Amygdala (tissue), 56 donors: ENCODE data around the gene CYP2D6.

Experiments
- DNase-seq, 56 donors: peaks; one replicate each; lab custom pipeline; 2025; lab: John Stamatoyannopoulos, UW

The CYP2D6 gene

GRCh38 chr22:42090596-42091454 lies 39.8 kb downstream of the CYP2D6 start, which contains the start of gene NDUFA6:
NDUFA6 (minus strand) TSS chr22:42090772; CDS start chr22:42090744, 28 bp downstream.
- peak; percentile 73 to 100 (median 99) for DNase-seq

GRCh38 chr22:42086051-42086450 lies 44.6 kb downstream of the CYP2D6 start:
- DNase-seq: no peak

GRCh38 chr22:42084874-42085273 lies 45.7 kb downstream of the CYP2D6 start:
- no peak for DNase-seq

- no peak for DNase-seq
Measured at GRCh38 chr22:42083119-42083518, 47.5 kb downstream of the CYP2D6 start.

- peak in 23 of 56 donors; percentile 10 to 55 (median 35) for DNase-seq
Measured at GRCh38 chr22:42080287-42080686, 50.3 kb downstream of the CYP2D6 start.

GRCh38 chr22:42079319-42080251 lies 51.0 kb downstream of the CYP2D6 start, which contains the start of gene SMDT1:
SMDT1 (plus strand) TSS chr22:42079700; CDS start chr22:42079769, 69 bp downstream.
- DNase-seq: peak; percentile 91 to 100 (median 98)

- peak in 11 of 56 donors; percentile 40 to 74 (median 54) for DNase-seq
Measured at GRCh38 chr22:42078469-42079318, 51.9 kb downstream of the CYP2D6 start.

- no peak for DNase-seq
Measured at GRCh38 chr22:42077486-42078125, 53.0 kb downstream of the CYP2D6 start.

- DNase-seq: no peak
Measured at GRCh38 chr22:42076764-42077485, 53.7 kb downstream of the CYP2D6 start.
